HG02759 (cell line): Measurements from ENCODE around the gene GPC6.

Experiments used
- ATAC-seq: cut with Tn5 transposase; IDR thresholded peaks from one replicate; pipeline ENCODE4 v1.9.1; 2021; ENCODE audit warnings: mild to moderate bottlenecking, moderate library complexity; ENCODE audit not compliant: unreplicated experiment

Gene GPC6

DNA sequence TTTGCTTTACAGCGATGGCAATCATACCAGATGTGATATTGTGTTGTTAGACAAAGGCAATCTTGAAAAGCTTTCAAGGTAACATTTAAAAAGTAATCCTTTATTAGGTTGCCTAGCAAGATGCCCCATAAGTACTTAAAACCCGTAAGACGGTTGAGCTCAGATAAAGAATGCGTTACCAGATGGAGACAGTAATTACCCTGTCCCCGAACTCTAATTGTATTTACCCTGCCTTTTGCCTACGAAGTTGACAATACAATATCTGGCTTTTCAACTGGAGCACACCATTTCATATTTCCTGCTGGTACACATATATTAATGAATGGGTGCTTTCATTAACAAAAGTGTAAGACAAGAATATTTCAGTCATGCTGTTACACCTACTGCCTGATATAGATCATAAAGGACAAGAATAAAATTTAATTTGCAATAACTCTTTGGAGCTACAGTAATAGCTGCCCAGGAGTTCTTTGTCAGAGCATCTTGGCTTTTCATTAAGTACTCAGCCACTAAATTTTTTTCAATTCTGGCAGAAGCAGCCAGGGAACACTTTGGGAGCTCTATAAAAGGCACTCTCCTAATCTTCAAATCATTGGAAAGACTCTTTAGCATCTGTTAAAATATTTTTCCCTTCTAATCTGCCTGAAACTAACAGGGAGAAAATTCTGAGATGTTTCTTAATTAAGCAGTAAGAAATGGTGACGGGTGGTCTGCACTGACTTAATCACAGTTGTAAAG, 1189.1 kb downstream of the GPC6 start:
- ATAC-seq = no peak

DNA sequence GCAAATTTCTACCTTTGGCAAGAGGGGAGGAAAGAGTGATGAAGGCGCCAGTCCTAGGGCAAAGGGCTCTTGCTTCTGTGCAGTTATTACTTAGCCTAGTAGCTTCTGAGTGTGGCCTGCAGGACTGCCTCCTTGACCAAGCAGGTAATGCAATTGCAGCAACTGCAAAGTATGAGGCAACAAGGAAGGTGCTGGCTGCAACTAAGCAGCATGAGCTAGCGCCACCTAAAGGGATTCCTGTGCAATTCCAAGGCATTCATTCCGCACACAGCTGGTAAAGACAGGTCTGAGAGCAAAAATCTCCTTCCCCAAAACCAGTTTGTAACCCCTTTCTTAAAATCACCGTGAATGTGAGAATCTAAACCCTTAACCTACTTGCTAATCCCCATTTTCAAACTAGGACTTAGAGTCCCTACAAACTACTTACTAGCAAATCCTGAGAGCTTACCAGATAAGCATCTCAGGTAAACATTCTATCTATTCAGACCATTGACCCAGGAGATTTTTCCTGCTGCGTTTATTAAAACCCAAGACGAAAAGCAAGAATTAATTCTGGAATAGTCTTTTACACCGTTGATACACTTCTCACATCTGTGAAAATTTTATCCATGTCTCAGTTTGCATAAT, 1190.0 kb downstream of the GPC6 start:
- no peak for ATAC-seq

DNA sequence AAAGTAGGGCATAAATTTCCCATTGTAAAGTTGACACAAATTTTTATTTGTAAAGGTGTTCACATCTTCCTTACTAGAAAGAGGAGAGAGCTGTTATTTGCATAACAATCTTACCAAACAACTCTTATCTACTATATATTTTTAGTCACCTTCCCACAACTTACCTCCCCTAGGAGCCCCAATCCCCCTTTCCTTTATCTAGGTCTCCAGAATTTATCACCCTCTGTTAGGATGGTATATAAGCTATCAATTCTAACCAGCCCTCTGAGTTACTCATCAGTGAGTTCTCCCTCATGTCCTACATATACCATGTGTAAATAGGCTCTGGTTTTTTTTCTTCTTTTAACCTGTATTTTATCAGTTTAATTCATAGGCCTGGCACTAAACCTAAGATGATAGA, 1190.7 kb downstream of the GPC6 start:
- no peak for ATAC-seq

DNA sequence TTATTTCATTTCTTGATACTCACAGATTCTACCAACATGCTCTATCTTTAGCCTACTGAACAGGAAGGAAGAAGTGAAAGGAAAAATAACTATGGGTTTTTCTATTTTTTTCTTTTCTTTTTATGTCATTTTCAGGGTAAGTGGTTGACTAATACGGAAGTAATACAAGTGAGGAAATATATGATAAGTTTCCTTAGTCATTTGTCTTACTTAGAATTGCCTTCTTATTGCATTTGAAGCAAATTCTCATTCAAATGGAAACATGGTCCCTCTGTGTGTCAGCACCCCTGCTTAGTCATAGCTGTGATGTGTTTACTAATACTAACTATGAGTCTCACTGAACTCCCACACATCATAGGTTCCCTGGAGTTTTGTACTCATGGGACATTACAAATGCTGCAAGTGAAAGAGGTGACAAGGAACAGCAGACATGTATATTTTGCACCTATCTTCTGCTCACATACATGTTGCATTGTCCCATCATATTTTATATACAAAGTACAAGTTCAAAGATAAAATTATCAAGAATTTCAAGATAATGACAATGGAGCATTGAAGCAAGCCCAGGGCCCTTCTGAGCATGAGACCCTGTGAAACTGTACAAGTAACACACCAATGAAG, 1192.8 kb downstream of the GPC6 start:
- ATAC-seq = peak; percentile 65

DNA sequence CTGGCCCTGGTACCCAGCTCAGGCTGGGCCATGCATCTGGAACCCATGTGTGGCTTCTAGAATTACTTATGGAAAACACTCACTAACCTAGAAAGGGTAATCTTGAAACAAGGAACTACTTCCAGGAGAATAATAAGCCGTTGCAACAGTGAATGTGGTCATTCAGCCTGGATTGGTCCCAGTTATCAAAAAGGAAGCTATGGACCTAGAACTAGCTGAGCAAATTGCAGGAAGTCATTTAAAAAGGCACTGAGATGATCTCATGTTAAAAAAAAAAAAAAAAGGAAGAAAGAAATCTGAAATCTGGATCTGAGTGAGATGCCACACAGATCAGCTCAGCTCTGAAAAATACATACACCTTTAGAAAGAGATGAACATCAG, 1193.3 kb downstream of the GPC6 start:
- ATAC-seq = no peak

DNA sequence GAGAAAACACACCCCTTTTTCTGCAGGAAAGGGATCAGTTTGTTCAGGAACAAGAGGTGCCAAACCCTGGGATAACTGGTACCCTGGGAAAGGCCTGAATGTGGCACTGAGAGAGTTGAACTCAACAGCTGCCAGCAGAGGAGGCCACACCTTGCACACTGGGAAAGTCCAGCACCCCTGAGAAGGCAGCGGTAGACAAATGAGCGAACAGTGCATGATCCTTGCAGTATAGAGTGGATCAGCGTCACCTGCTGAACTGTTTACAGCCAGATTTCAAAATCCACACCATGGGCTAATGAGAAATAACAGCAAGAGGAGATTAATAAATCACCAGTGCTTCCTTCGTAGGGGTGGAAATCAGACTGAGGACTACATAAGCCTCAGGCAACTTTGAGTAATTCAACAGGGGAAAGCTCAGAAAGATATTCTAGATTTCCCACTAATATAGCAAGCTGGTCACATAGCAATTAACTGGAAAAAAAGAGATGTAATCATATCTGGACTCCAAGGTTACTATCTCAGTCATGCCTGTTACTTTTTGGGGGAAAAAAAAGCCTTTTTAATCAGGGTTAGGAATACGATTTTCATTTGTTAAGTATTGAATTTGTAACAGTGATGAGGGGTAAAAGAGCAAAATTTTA, 1200.8 kb downstream of the GPC6 start:
- no peak for ATAC-seq

DNA sequence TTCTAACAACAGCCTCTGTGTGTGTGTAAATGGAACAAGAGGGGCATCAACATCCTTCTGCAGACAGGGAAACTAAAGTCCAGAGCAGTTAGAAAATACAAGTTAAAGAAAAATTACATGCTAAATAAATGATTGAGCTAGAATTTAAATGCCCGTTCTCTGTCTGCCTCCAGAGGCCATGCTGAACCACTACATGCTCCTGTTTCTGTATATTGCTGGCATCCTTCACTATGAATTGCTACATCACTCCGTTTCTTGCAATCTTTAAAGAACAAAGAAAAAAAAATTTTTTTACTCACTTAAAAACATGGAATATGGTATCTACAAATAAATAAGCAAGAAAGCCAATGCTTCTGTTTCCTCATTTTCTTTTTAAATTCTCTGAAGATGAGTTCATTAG, 1205.0 kb downstream of the GPC6 start:
- no peak for ATAC-seq

DNA sequence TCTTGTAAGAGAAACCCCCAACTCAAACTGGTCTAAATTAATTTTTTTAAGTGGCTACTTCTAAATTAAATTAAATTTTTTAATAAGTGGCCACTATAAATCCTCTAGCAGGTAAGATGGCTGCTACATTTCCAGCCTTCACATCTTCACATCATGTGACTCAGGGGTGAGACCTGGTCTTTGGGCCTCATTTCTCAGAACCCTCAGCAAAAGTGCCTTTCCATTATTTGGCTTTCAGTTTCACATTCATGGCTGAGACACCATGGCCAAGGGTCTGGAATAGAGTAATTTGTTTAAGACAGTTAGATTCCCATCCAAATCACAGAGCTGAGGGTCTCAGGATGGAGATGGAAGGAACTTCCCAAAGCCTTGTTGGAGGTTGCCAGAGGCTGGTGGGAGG, 1205.4 kb downstream of the GPC6 start:
- no peak for ATAC-seq

DNA sequence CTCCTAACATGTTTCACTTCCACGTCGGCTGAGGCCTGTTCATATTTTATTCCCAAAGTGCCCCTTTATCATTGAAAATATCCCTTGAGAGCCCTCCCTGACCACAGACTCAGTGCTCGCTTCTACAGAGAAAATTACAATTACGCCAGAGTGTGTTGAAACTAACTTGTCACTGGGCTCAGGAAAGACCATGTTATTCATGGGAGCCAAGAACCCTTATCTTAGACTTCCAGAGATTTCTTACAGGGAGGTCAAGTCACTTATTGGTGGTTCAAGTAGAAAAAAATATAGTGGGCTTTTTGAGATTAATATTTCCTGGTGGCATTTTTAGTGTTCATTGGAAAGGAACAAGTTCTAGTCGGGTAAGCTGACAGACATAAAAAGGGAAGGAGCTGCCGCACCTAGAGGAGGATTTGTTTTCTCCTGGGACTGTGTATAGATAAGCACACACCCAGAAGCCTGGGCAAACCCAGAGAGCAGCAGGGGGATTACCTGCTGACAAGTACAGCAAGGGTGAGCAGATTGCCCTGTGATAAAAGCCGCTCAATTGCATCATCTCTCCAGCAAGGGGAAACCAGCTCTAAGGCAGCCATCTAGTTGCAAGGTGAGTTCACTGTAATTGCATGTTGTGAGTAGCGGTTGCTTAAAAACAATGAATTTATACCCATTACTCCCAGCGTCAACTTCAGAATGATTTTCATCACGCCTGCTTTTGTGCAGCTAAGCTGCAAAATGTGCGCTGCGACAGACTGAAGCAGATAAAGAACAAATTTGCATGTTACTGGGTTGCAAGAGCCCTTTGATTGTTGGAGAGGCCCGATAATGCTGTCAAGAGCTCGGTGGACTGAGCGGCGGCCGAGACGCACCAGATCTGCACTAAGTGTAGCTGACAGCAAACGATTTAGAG, 1206.7 kb downstream of the GPC6 start:
- peak; percentile 77 for ATAC-seq

DNA sequence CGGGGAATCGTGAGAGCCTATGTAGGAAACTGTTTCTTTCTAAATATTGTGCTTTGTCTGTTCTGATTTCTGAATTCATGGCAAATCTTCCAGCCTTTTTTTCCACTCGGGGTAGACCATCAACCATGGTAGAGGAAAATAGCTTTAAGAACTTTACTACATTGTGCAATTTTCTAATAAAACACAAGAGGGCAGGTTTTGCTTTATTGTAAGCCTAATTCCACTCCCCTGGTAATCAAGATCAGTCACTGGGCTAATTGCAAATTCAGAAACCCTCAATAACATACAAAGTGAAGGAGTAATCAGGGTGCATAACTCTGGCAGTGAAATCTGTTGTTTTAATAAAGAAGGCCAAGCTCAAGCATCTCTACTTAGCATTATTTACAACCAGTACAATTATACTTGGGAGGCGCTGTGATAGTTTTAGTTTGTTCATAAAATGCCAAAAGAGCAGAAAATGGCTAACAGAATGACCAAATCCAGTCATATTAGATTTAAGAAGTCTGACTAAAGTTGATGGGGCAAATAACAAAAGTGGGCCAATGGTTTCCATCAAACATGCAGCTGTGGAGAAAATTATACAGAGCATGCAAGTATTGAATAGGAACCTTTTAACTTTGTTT, 1209.1 kb downstream of the GPC6 start:
- ATAC-seq = peak; percentile 51

DNA sequence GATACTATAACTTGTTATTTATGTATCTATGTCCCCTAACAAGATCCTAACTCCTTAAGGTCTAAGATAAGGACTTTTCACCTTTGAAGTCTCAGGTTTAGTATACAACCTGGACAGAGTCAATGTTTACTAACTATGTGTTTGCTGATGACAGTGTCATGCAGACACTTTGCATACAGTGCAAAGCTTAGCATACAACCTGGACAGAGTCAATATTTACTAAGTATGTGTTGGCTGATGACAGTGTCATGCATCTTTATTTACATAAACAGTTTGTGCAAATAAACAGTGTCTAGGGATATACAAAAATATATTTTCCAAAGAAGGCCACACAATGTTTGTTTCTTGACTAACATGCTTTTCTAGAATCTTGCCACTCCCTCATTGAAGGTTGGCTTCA, 1218.2 kb downstream of the GPC6 start:
- ATAC-seq = no peak

DNA sequence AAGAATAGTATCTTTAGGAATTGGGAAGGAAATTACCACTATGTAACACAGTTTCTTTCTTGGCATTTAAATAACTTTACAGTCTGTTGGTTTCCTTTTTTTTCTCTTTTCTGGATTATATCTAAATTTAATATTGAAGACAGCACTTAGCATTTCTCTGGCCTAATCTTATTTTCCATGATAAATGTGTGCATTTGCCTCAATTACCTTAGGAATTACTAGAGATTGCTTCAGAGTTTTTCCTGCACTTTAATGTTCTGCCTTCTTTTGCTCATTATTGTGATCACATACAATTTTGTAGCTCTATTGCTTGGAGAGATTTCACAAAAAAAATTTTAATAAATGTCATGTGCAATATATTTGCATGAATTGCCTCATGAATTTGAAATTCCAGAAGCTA, 1227.7 kb downstream of the GPC6 start:
- ATAC-seq = no peak

DNA sequence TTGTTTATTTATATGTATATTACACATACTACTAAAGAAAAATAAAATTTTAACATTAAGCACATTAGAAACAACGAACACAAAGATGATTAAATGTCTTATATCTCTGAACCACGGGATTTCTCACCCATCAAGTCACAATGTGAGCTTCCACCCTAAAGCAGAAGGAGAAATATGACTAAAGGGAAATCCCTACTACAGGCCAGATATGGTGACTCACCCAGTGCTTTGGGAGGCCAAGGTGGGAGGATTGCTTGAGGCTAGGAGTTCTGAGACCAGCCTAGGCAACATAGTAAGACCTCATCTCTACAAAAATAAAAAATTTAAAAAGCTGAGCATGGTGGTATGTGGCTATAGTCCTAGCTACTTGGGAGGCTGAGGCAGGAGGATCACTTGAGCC, 1228.3 kb downstream of the GPC6 start:
- peak; percentile 52 for ATAC-seq

DNA sequence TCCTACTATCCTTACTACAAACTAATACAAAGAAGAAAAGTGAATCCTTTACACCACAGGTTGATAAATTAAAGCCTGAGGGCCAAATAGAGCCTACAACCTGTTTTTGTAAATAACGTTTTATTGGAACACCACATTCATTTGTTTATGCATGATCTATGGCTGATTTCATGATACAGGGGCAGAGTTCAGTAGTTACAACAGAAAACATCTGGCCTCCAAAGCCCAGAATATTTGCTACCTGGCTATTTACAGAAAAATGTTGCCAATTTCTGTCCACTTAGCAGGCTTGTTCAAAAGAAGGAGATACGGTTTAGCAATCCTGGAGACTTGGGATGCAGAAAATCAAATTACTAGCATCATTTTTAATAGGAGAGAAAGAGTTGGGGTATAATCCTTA, 1228.8 kb downstream of the GPC6 start:
- ATAC-seq = no peak
